Keratinocyte (primary cell): ENCODE measurements around the gene RIC1. TPM values are rescaled to one million over a fixed set of nuclear protein-coding genes. Genes with fewer than 3 reads are reported as not detected.

Source experiments
- DNase-seq: peaks from one replicate; pipeline ENCODE4 v3.0.0-alpha.2; 2011; ENCODE audit warnings: low read depth, missing footprints, low spot score
- FAIRE-seq: peaks from 2 replicates; lab custom pipeline; 2011; peaks lifted over from hg19 to GRCh38; lab: Jason Lieb, UNC
- H2AFZ ChIP-seq: 2 replicates; pipeline ENCODE4 v1.6.0; 2012; ENCODE audit warnings: low read length, control low read depth, inconsistent platforms; ENCODE audit not compliant: control insufficient read depth
- H3K27ac ChIP-seq: 2 replicates; pipeline ENCODE4 v1.5.1; 2011; ENCODE audit warnings: low read length; ENCODE audit not compliant: control insufficient read depth, insufficient read depth
- H3K27me3 ChIP-seq: 3 replicates; pipeline ENCODE4 v1.6.0; 2011; ENCODE audit warnings: low read length; ENCODE audit not compliant: control insufficient read depth, insufficient read depth; ENCODE audit errors: extremely low read depth
- H3K36me3 ChIP-seq, 2 experiments: 2 replicates in 1 of 2; 3 replicates in 1 of 2; pipeline ENCODE4 v1.5.1; 2011; ENCODE audit warnings: low read length in 2 of 2, mild to moderate bottlenecking in 1 of 2; ENCODE audit not compliant: control insufficient read depth in 2 of 2, insufficient read depth in 2 of 2; ENCODE audit errors: extremely low read depth in 1 of 2
- H3K4me1 ChIP-seq: 3 replicates; pipeline ENCODE4 v1.5.1; 2011; ENCODE audit warnings: low read length; ENCODE audit not compliant: control insufficient read depth, insufficient read depth; ENCODE audit errors: extremely low read depth
- H3K4me2 ChIP-seq: 3 replicates; pipeline ENCODE4 v1.6.0; 2011; ENCODE audit warnings: low read depth, low read length; ENCODE audit not compliant: control insufficient read depth, insufficient read depth; ENCODE audit errors: extremely low read depth
- H3K4me3 ChIP-seq, 3 experiments: fragments of 200-600 bp in 1 of 3; sonication (generic) in 1 of 3; 2 replicates in 2 of 3; 3 replicates in 1 of 3; pipeline ENCODE4 v1.5.1; 2011 to 2016; ENCODE audit warnings: low read length in 3 of 3, mild to moderate bottlenecking in 3 of 3, control low read depth in 2 of 3, inconsistent platforms in 1 of 3, low read depth in 1 of 3, mixed read lengths in 1 of 3, mixed run types in 1 of 3, moderate library complexity in 1 of 3; ENCODE audit not compliant: control insufficient read depth in 2 of 3, insufficient read depth in 2 of 3; ENCODE audit errors: extremely low read depth in 1 of 3
- H3K79me2 ChIP-seq: 2 replicates; pipeline ENCODE4 v1.6.0; 2012; ENCODE audit warnings: low read length; ENCODE audit not compliant: control insufficient read depth, insufficient read depth
- H3K9ac ChIP-seq: 3 replicates; pipeline ENCODE4 v1.6.0; 2011; ENCODE audit warnings: low read length; ENCODE audit not compliant: control insufficient read depth, insufficient read depth; ENCODE audit errors: extremely low read depth
- H3K9me1 ChIP-seq: 3 replicates; pipeline ENCODE4 v1.6.0; 2011; ENCODE audit warnings: low read length; ENCODE audit not compliant: control insufficient read depth, insufficient read depth; ENCODE audit errors: extremely low read depth
- H3K9me3 ChIP-seq: 2 replicates; pipeline ENCODE4 v1.5.1; 2012; ENCODE audit warnings: low read depth, low read length; ENCODE audit not compliant: control insufficient read depth
- H4K20me1 ChIP-seq: 3 replicates; pipeline ENCODE4 v1.6.0; 2011; ENCODE audit warnings: low read length; ENCODE audit not compliant: control insufficient read depth, insufficient read depth; ENCODE audit errors: extremely low read depth
- EZH2 ChIP-seq: IDR thresholded peaks from one replicate; pipeline ENCODE4 v1.6.1; 2012; ENCODE audit warnings: inconsistent platforms, mild to moderate bottlenecking, low read length, moderate library complexity
- dilution Hi-C: fragments of 300-500 bp; cut with MboI; formaldehyde crosslinking; loops from one replicate; pipeline ENCODE4 v1.7.0; 2020; ENCODE audit warnings: low sequenced_read_pairs; ENCODE audit not compliant: extremely low pct_ligation_motif_present
- polyA plus RNA-seq, 5 experiments: library from polyadenylated mRNA; depleted of rRNA in 3 of 5; stranded (reverse) in 3 of 5; stranded (forward) in 1 of 5; unstranded in 1 of 5; fragments of >200 nt; gene quantifications; 1 replicate in 1 of 5; 2 replicates in 3 of 5; 3 replicates in 1 of 5; pipeline versions ENCODE4 v1.2.1 to v1.2.3, GENCODE V29; 2011 to 2012; ENCODE audit warnings: missing spikeins in 2 of 5, low read depth in 1 of 5, low replicate concordance in 1 of 5
- TF ChIP-seq, protein P1 (sequence below), 3 experiments: IDR thresholded peaks in 1 of 3; conservative IDR thresholded peaks in 1 of 3; optimal IDR thresholded peaks in 1 of 3; 2 replicates in 2 of 3; 3 replicates in 1 of 3; pipeline versions ENCODE3 to v1.5.1; 2011; ENCODE audit warnings: low read length in 3 of 3, mild to moderate bottlenecking in 3 of 3, moderate library complexity in 2 of 3, control low read depth in 1 of 3, inconsistent platforms in 1 of 3; ENCODE audit not compliant: insufficient read depth in 2 of 3; ENCODE audit errors: extremely low read depth in 1 of 3

RIC1 gene
- polyA plus RNA-seq, 1 donor (not counting 4 experiments of a cell fraction or from before 2014, with no cell fraction given) = 20.5 TPM

- Histone ChIP-seq H3K4me2 (no peak overlapping the region), H3K4me3 (no peak overlapping the region), H3K9ac (no peak overlapping the region), H4K20me1 (no peaks in the 10 kb centered on the region), H3K9me3 (no peaks in the 10 kb centered on the region), H2AFZ (no peak overlapping the region), H3K27me3 (no peaks in the 10 kb centered on the region), H3K27ac (no peak overlapping the region), H3K36me3 (peaks cover 0 to 5% of the 10 kb centered on the region in 2 experiments), H3K4me1 (no peaks in the 10 kb centered on the region), H3K79me2 (no peaks in the 10 kb centered on the region), H3K9me1 (no peaks in the 10 kb centered on the region)
- dilution Hi-C loops = no loop called here
- DNase-seq (no peak), FAIRE-seq (no peak)
- TF ChIP-seq, protein P1, sequence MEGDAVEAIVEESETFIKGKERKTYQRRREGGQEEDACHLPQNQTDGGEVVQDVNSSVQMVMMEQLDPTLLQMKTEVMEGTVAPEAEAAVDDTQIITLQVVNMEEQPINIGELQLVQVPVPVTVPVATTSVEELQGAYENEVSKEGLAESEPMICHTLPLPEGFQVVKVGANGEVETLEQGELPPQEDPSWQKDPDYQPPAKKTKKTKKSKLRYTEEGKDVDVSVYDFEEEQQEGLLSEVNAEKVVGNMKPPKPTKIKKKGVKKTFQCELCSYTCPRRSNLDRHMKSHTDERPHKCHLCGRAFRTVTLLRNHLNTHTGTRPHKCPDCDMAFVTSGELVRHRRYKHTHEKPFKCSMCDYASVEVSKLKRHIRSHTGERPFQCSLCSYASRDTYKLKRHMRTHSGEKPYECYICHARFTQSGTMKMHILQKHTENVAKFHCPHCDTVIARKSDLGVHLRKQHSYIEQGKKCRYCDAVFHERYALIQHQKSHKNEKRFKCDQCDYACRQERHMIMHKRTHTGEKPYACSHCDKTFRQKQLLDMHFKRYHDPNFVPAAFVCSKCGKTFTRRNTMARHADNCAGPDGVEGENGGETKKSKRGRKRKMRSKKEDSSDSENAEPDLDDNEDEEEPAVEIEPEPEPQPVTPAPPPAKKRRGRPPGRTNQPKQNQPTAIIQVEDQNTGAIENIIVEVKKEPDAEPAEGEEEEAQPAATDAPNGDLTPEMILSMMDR (optimal IDR thresholded peaks at IDR 0.05 in 1 of 3, IDR thresholded peaks at IDR 0.05 in 1 of 3, conservative IDR thresholded peaks at IDR 0.05 in 1 of 3; ENCODE audit: extremely low read depth in 1 of 3, insufficient read depth in 2 of 3, low read length in 3 of 3) = no peak
- TF ChIP-seq EZH2 = no peak
Observed at GRCh38 chr9:5743109-5743508, 114.2 kb downstream of the RIC1 start.

DNA sequence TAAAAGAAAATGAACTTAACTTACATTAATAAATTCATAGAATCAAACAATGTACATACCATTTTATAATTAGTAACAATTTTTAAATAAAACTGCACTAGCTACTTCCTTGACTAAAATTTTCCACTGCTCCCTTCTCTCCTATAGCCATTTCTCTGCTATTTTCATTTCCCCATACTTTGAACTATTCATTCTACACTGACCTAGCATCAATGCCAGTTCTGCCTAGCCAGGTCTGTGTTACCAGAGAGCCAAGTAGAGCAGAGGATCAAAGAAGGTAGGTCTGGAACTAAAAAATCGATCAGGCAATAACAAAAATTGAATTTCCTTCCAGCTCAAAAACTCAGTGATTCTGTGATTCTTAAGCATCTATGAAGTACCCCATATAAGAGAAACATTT lies 119.5 kb downstream of the RIC1 start:
- H3K4me2 ChIP-seq = no peak overlapping the region
- no peak overlapping the region for H3K9ac ChIP-seq
- H3K4me1 ChIP-seq = no peaks in the 10 kb centered on the region
- TF ChIP-seq, protein P1 (optimal IDR thresholded peaks at IDR 0.05 in 1 of 3, IDR thresholded peaks at IDR 0.05 in 1 of 3, conservative IDR thresholded peaks at IDR 0.05 in 1 of 3; ENCODE audit: extremely low read depth in 1 of 3, insufficient read depth in 2 of 3, low read length in 3 of 3) = no peak
- TF ChIP-seq EZH2 = no peak
- no peak overlapping the region for H3K4me3 ChIP-seq
- H3K27ac ChIP-seq = no peak overlapping the region
- H3K36me3 ChIP-seq = peaks cover 0 to 3% of the 10 kb centered on the region in 2 experiments
- H3K27me3 ChIP-seq = no peaks in the 10 kb centered on the region
- H3K9me3 ChIP-seq = no peaks in the 10 kb centered on the region
- H3K79me2 ChIP-seq = no peaks in the 10 kb centered on the region
- H4K20me1 ChIP-seq = no peaks in the 10 kb centered on the region
- H2AFZ ChIP-seq = no peak overlapping the region
- DNase-seq (no peak), FAIRE-seq (no peak)
- no peaks in the 10 kb centered on the region for H3K9me1 ChIP-seq
- dilution Hi-C loops = no loop called here
